ENCODE results near the gene NACAD. TPM values are rescaled to one million over a fixed set of nuclear protein-coding genes. Genes with fewer than 3 reads are reported as not detected.
A peak's percentile ranks its signal among the peaks of the same experiment; 100 is the strongest.

NACAD gene
- total and polyA plus RNA-seq, 2 of the 4 experiments (the other 2 are of a cell fraction), result 0.54 to 2.2 TPM

- BruUV-seq (replicated peaks), result no TSS peak
- Histone ChIP-seq H3K4me2 (ENCODE audit: low read depth, low read length) (no peak overlapping the region), H3K23ac (ENCODE audit: low read depth, low read length) (no peak overlapping the region), H2AK5ac (ENCODE audit: low read depth, low read length) (no peak overlapping the region), H3K18ac (ENCODE audit: low read depth, low read length) (no peak overlapping the region), H3K4ac (ENCODE audit: low read depth, low read length) (no peak overlapping the region), H4K91ac (ENCODE audit: insufficient read depth, low read depth, low read length) (no peak overlapping the region), H3K14ac (replicated peaks; ENCODE audit: low read depth, low read length) (no peak overlapping the region), H2BK120ac (ENCODE audit: low read depth, low read length) (no peak overlapping the region), H4K20me1 (ENCODE audit: insufficient read depth, low read length) (no peaks in the 10 kb centered on the region), H2AK9ac (replicated peaks; ENCODE audit: low read depth, low read length, poor library complexity) (peak overlapping the region; percentile 28), H3K4me3 (ENCODE audit: insufficient read depth, low read depth, low read length) (no peak overlapping the region), H3K9me1 (ENCODE audit: insufficient read depth, low read length) (no peaks in the 10 kb centered on the region; the same call in 1 of the 2 replicates), H2BK5ac (ENCODE audit: low read depth, low read length, poor library complexity, severe bottlenecking) (no peak overlapping the region), H3K27me3 (ENCODE audit: control insufficient read depth, insufficient read depth, low read length) (peaks cover 19% of the 10 kb centered on the region), H3K4me1 (ENCODE audit: control insufficient read depth, insufficient read depth, low read length) (no peaks in the 10 kb centered on the region), H2AFZ (replicated peaks; ENCODE audit: low read length, poor library complexity) (peak overlapping the region; percentile 21), H3K79me1 (ENCODE audit: low read depth in 1 of 2, low read length in 2 of 2) (no peaks in the 10 kb centered on the region), H3K56ac (ENCODE audit: extremely low read depth, insufficient read depth, low read length) (no peak overlapping the region), H2BK20ac (ENCODE audit: low read depth, low read length) (no peak overlapping the region), H4K5ac (ENCODE audit: low read depth, low read length) (no peak overlapping the region), H3K9me3 (ENCODE audit: control insufficient read depth, insufficient read depth, low read length) (no peaks in the 10 kb centered on the region), H3K36me3 (ENCODE audit: control insufficient read depth, insufficient read depth, low read length) (no peaks in the 10 kb centered on the region), H3K27ac (ENCODE audit: insufficient read depth, low read length) (no peak overlapping the region), H2BK15ac (ENCODE audit: low read depth, low read length) (no peak overlapping the region), H4K8ac (ENCODE audit: low read depth in 2 of 2, low read length in 2 of 2) (no peak overlapping the region), H3K9ac (ENCODE audit: low read depth, low read length) (no peak overlapping the region)
- no peak for TF ChIP-seq NFE2L2 (IDR thresholded peaks at IDR 0.05; ENCODE audit: low read depth, low read length)
- no peak for TF ChIP-seq ELK1 (IDR thresholded peaks at IDR 0.05; ENCODE audit: borderline replicate concordance, low read depth, low read length)
- TF ChIP-seq POLR2A (IDR thresholded peaks at IDR 0.05; ENCODE audit: low read depth, low read length), result no peak
- TF ChIP-seq CHD1 (IDR thresholded peaks at IDR 0.05; ENCODE audit: low read depth, low read length), result no peak
- no peak for TF ChIP-seq SMC3 (IDR thresholded peaks at IDR 0.05; ENCODE audit: low read depth, low read length)
- TF ChIP-seq RCOR1 (IDR thresholded peaks at IDR 0.05; ENCODE audit: insufficient replicate concordance, low read length), result no peak
- no peak for TF ChIP-seq CEBPB (IDR thresholded peaks at IDR 0.05; ENCODE audit: low read depth, low read length)
- no peak for TF ChIP-seq RFX5 (IDR thresholded peaks at IDR 0.05; ENCODE audit: low read depth, low read length)
- TF ChIP-seq MAFK (IDR thresholded peaks at IDR 0.05; ENCODE audit: low read depth, low read length), result no peak
- TF ChIP-seq, protein P1, sequence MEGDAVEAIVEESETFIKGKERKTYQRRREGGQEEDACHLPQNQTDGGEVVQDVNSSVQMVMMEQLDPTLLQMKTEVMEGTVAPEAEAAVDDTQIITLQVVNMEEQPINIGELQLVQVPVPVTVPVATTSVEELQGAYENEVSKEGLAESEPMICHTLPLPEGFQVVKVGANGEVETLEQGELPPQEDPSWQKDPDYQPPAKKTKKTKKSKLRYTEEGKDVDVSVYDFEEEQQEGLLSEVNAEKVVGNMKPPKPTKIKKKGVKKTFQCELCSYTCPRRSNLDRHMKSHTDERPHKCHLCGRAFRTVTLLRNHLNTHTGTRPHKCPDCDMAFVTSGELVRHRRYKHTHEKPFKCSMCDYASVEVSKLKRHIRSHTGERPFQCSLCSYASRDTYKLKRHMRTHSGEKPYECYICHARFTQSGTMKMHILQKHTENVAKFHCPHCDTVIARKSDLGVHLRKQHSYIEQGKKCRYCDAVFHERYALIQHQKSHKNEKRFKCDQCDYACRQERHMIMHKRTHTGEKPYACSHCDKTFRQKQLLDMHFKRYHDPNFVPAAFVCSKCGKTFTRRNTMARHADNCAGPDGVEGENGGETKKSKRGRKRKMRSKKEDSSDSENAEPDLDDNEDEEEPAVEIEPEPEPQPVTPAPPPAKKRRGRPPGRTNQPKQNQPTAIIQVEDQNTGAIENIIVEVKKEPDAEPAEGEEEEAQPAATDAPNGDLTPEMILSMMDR (conservative IDR thresholded peaks at IDR 0.05; ENCODE audit: low read depth, low read length), result no peak
- no peak for TF ChIP-seq FOS (IDR thresholded peaks at IDR 0.05; ENCODE audit: low read depth, low read length)
- no peak for TF ChIP-seq MAZ (IDR thresholded peaks at IDR 0.05; ENCODE audit: borderline replicate concordance, low read depth, low read length)
- no peak for TF ChIP-seq MXI1 (IDR thresholded peaks at IDR 0.05; ENCODE audit: borderline replicate concordance, low read depth, low read length)
- TF ChIP-seq RAD21 (IDR thresholded peaks at IDR 0.05; ENCODE audit: low read length), result no peak
- TF ChIP-seq, protein P2, sequence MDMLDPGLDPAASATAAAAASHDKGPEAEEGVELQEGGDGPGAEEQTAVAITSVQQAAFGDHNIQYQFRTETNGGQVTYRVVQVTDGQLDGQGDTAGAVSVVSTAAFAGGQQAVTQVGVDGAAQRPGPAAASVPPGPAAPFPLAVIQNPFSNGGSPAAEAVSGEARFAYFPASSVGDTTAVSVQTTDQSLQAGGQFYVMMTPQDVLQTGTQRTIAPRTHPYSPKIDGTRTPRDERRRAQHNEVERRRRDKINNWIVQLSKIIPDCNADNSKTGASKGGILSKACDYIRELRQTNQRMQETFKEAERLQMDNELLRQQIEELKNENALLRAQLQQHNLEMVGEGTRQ (IDR thresholded peaks at IDR 0.05; ENCODE audit: low read depth, low read length), result no peak
- no peak for TF ChIP-seq BHLHE40 (IDR thresholded peaks at IDR 0.05; ENCODE audit: low read depth, low read length)
- in situ Hi-C loops (cut with MboI; ENCODE audit: low sequenced_read_pairs) (no loop called here), dilution Hi-C loops (cut with HindIII; ENCODE audit: low sequenced_read_pairs, unreplicated experiment) (no loop called here), intact Hi-C loops (cut with micrococcal nuclease) (no loop called here)
- DNase-seq, result no peak
- ChIA-PET POLR2A (ENCODE audit: unreplicated experiment) (no interaction called here), CTCF (no interaction called here)
- WGBS, 2 experiments (ENCODE audit: extremely low coverage in 2 of 2, insufficient read length in 1 of 2), result 70% methylated on average over 9 of the region's 15 CpGs; no CpG with 5 or more reads in 1 of the 2 experiments
- no peak for ATAC-seq (ENCODE audit: low read depth)
Measured at GRCh38 chr7:45129181-45129800, 40.5 kb upstream of the NACAD start.
